CD4-positive, alpha-beta T cell (primary cell): ENCODE data around the gene VPS52. TPM values are rescaled to one million over a fixed set of nuclear protein-coding genes. Genes with fewer than 3 reads are reported as not detected.
"Not testable (repeated sequence)": the region's sequence is repeated elsewhere in the genome, so short reads cannot be mapped to it uniquely, and the experiment has no call there.

Source experiments
- ATAC-seq: fragments of 200-7000 bp; cut with Tn5 transposase; one replicate; pipeline ENCODE4 v1.10.0; 2022; ENCODE audit warnings: mild to moderate bottlenecking; ENCODE audit not compliant: poor library complexity
- CTCF ChIA-PET: fragments of 350-600 bp; sonication (Branson Sonifier 250); formaldehyde crosslinking; loops from one replicate; lab custom pipeline; 2021; ENCODE audit warnings: antibody characterized with exemption, inconsistent platforms; lab: Charles Lee
- POLR2A ChIA-PET: fragments of 350-600 bp; sonication (Branson Sonifier 250); formaldehyde crosslinking; loops from one replicate; lab custom pipeline; 2021; ENCODE audit warnings: antibody characterized with exemption, inconsistent platforms; lab: Charles Lee
- DNase-seq, 14 experiments: peaks; one replicate each; pipeline ENCODE4 v3.0.0-alpha.2; 2013 to 2020; ENCODE audit warnings: mixed read lengths in 2 of 14
- H3K27ac ChIP-seq, 2 donors: one replicate each; pipeline versions ENCODE4 v1.5.1 to v1.7.0; 2013; ENCODE audit warnings: low read length in 2 of 2, low read depth in 1 of 2, mild to moderate bottlenecking in 1 of 2
- H3K27me3 ChIP-seq, 2 experiments: 1 replicate in 1 of 2; 2 replicates in 1 of 2; pipeline versions ENCODE4 v1.6.1 to v1.7.0; 2013; ENCODE audit warnings: low read length in 2 of 2, control low read depth in 1 of 2, mild to moderate bottlenecking in 1 of 2, moderate library complexity in 1 of 2; ENCODE audit not compliant: insufficient read depth in 2 of 2, control insufficient read depth in 1 of 2
- H3K36me3 ChIP-seq: one replicate; pipeline ENCODE4 v1.6.1; 2013; ENCODE audit warnings: low read length, control low read depth; ENCODE audit not compliant: insufficient read depth
- H3K4me1 ChIP-seq: one replicate; pipeline ENCODE4 v1.6.1; 2013; ENCODE audit warnings: low read length, control low read depth; ENCODE audit not compliant: insufficient read depth
- H3K4me3 ChIP-seq: one replicate; pipeline ENCODE4 v1.5.1; 2013; ENCODE audit warnings: mild to moderate bottlenecking, low read length, moderate library complexity
- H3K9me3 ChIP-seq, 2 experiments: 1 replicate in 1 of 2; 2 replicates in 1 of 2; pipeline versions ENCODE4 v1.6.1 to v1.7.0; 2013; ENCODE audit warnings: low read length in 2 of 2, mild to moderate bottlenecking in 2 of 2, control low read depth in 1 of 2, moderate library complexity in 1 of 2; ENCODE audit not compliant: control insufficient read depth in 1 of 2, insufficient read depth in 1 of 2
- H3K27ac Mint-ChIP-seq: one replicate; pipeline ENCODE4 v1.8.0; 2020; ENCODE audit warnings: mixed read lengths
- H3K27me3 Mint-ChIP-seq: one replicate; pipeline ENCODE4 v1.8.0; 2021; ENCODE audit warnings: mixed read lengths
- H3K36me3 Mint-ChIP-seq: one replicate; pipeline ENCODE4 v1.8.0; 2021; ENCODE audit warnings: low read depth, mixed read lengths
- H3K4me1 Mint-ChIP-seq: one replicate; pipeline ENCODE4 v1.8.0; 2021; ENCODE audit warnings: low read depth, mixed read lengths
- H3K4me3 Mint-ChIP-seq: one replicate; pipeline ENCODE4 v1.8.0; 2020; ENCODE audit warnings: mild to moderate bottlenecking, mixed read lengths
- H3K9me3 Mint-ChIP-seq: one replicate; pipeline ENCODE4 v1.8.0; 2020; ENCODE audit warnings: mixed read lengths
- CTCF ChIP-seq: fragments of 200-600 bp; IDR thresholded peaks from one replicate; pipeline ENCODE4 v1.8.0; 2022; ENCODE audit warnings: antibody characterized with exemption, mild to moderate bottlenecking
- intact Hi-C, 2 experiments: fragments of 100-400 bp; cut with DNase I in 1 of 2; cut with micrococcal nuclease in 1 of 2; formaldehyde crosslinking; loops; one replicate each; pipeline versions ENCODE4 v1.15.1 to v1.9.0; 2023 to 2025; cut with DNase I, micrococcal nuclease
- total RNA-seq, 174 experiments: library from RNA in 2 of 174; stranded (reverse) in 2 of 174; gene quantifications; one replicate each; pipeline ENCODE4 v1.2.3 and lab custom pipeline; 2021 to 2026

VPS52 gene
- total RNA-seq, 2 experiments from 2014 or later = 67.9 TPM

- Histone ChIP-seq H3K9me3 (no peaks in the 10 kb centered on the region), H3K36me3 (no peaks in the 10 kb centered on the region), H3K4me3 (no peak overlapping the region), H3K27ac (no peak overlapping the region), H3K27me3 (peaks cover 11% of the 10 kb centered on the region in 2 experiments), H3K4me1 (no peaks in the 10 kb centered on the region)
- H3K4me3 Mint-ChIP-seq = no peak overlapping the region
- POLR2A ChIA-PET = no interaction called here
- CTCF ChIA-PET = interaction anchor here (0.7 kb wide), 1 partner anchor 971 kb away, joined by 3 read pairs; no protein-coding TSS in a partner anchor
- TF ChIP-seq CTCF = no peak
- DNase-seq (no peak), ATAC-seq (no peak)
- no peaks in the 10 kb centered on the region for H3K9me3 Mint-ChIP-seq
- intact Hi-C loops = no loop called here
- H3K36me3 Mint-ChIP-seq = no peaks in the 10 kb centered on the region
- H3K27ac Mint-ChIP-seq = no peak overlapping the region
- H3K27me3 Mint-ChIP-seq = peaks cover 36% of the 10 kb centered on the region
- H3K4me1 Mint-ChIP-seq = peaks cover 8% of the 10 kb centered on the region
Observed at GRCh38 chr6:33236852-33237251, 34.8 kb downstream of the VPS52 start.

GRCh38 chr6:33236328-33236727 lies 35.3 kb downstream of the VPS52 start:
- Mint-ChIP-seq H3K4me3 (no peak overlapping the region), H3K4me1 (peaks cover 5% of the 10 kb centered on the region), H3K9me3 (no peaks in the 10 kb centered on the region), H3K27me3 (peaks cover 41% of the 10 kb centered on the region), H3K27ac (no peak overlapping the region), H3K36me3 (no peaks in the 10 kb centered on the region)
- peaks cover 11% of the 10 kb centered on the region in 2 experiments for H3K27me3 ChIP-seq
- H3K9me3 ChIP-seq = no peaks in the 10 kb centered on the region
- ChIA-PET CTCF (interaction anchor here (0.6 to 0.7 kb wide), 2 partner anchors 442 to 971 kb away, joined by 3 read pairs; no protein-coding TSS in a partner anchor), POLR2A (no interaction called here)
- intact Hi-C loops = no loop called here
- no peak overlapping the region for H3K4me3 ChIP-seq
- no peaks in the 10 kb centered on the region for H3K36me3 ChIP-seq
- no peak for ATAC-seq
- no peak overlapping the region for H3K27ac ChIP-seq
- H3K4me1 ChIP-seq = no peaks in the 10 kb centered on the region
- no peak for DNase-seq
- TF ChIP-seq CTCF = no peak

DNA sequence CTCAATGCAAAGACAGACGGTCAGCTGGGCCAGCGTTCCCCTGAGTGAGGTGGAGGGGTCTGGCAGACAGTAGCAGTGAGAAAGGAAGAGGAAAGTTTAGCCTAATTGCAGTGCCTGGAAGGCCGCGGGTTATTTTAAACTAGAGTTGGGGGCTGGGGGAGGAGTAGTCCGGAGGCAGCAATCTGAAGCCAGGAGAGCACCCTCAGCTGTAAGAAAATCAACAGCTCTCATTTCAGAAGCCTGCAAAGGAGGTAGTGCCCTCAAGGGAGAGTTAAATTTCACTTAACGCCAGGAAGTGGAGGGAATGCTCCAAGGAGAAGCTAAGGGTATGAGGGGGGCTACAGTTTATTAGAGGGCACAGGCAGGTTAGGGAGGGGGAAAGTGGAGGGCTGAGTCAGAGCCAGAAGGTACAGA lies 36.4 kb downstream of the VPS52 start:
- ChIA-PET POLR2A (interaction anchor here (0.6 kb wide), 1 partner anchor 836 kb away, joined by 4 read pairs; no protein-coding TSS in a partner anchor), CTCF (no interaction called here)
- Histone ChIP-seq H3K27ac (no peak overlapping the region), H3K27me3 (peaks cover 11% of the 10 kb centered on the region in 2 experiments), H3K36me3 (no peaks in the 10 kb centered on the region), H3K4me3 (no peak overlapping the region), H3K9me3 (no peaks in the 10 kb centered on the region), H3K4me1 (no peaks in the 10 kb centered on the region)
- Mint-ChIP-seq H3K4me3 (no peak overlapping the region), H3K36me3 (no peaks in the 10 kb centered on the region), H3K4me1 (peaks cover 2% of the 10 kb centered on the region), H3K27ac (no peak overlapping the region), H3K27me3 (peaks cover 47% of the 10 kb centered on the region), H3K9me3 (no peaks in the 10 kb centered on the region)
- DNase-seq = no peak
- TF ChIP-seq CTCF = no peak
- intact Hi-C loops = no loop called here
- no peak for ATAC-seq

DNA sequence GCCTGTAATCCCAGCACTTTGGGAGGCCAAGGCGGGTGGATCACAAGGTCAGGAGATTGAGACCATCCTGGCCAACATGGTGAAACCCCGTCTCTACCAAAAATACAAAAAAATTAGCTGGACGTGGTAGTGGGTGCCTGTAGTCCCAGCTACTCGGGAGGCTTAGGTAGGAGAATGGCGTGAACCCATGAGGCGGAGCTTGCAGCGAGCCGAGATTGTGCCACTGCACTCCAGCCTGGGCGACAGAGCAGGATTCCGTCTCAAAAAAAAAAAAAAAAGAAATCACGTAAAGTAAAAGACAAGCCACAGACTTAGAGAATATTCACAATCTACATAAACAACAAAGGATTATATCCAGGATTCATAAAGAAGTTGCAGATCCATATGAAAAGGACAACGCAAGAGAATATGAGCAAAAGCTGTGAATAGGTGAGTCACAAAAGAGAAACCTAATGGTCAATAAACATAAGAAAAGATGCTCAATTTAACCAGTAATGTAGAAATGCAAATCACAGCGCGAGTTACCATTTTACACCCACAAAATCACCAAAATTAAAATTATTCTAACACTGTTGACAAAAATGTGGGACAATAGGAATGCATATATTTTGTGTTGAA lies 45.1 kb downstream of the VPS52 start:
- H3K36me3 ChIP-seq, DNase-seq, H3K9me3 ChIP-seq, H3K36me3 Mint-ChIP-seq, H3K4me1 ChIP-seq, H3K27ac Mint-ChIP-seq, H3K27ac ChIP-seq, ATAC-seq, H3K27me3 ChIP-seq, H3K9me3 Mint-ChIP-seq, H3K4me3 Mint-ChIP-seq, H3K4me1 Mint-ChIP-seq, POLR2A ChIA-PET, H3K4me3 ChIP-seq, intact Hi-C loops: not testable (repeated sequence)
- H3K27me3 Mint-ChIP-seq = peaks cover 44% of the 10 kb centered on the region
- CTCF ChIA-PET = interaction anchor here (0.6 to 0.8 kb wide), 2 partner anchors 22 to 141 kb away, joined by 3 to 5 read pairs; no protein-coding TSS in a partner anchor
